Mesenteric fat pad (tissue), 1 donor: ENCODE measurements around the gene TMEM239. TPM values are rescaled to one million over a fixed set of nuclear protein-coding genes. Genes with fewer than 3 reads are reported as not detected.
"Not testable (repeated sequence)": the region's sequence is repeated elsewhere in the genome, so short reads cannot be mapped to it uniquely, and the experiment has no call there.

Experiments used
- DNase-seq: peaks from one replicate; pipeline ENCODE4 v3.0.0-alpha.2; 2020; ENCODE audit warnings: low spot score
- total RNA-seq: library from RNA; stranded (reverse); fragmentation: NEBNext Ultra II Directional; extraction: Animal tissue kit (Norgen Biotek cat#: 25700); gene quantifications from one replicate; pipeline ENCODE4 v1.2.1, GENCODE V29; 2021
- donor health status: DM: yes; HTN: yes; CAD: no.

The TMEM239 gene
- total RNA-seq, 1 donor from 2014 or later: 0.10 TPM

DNA sequence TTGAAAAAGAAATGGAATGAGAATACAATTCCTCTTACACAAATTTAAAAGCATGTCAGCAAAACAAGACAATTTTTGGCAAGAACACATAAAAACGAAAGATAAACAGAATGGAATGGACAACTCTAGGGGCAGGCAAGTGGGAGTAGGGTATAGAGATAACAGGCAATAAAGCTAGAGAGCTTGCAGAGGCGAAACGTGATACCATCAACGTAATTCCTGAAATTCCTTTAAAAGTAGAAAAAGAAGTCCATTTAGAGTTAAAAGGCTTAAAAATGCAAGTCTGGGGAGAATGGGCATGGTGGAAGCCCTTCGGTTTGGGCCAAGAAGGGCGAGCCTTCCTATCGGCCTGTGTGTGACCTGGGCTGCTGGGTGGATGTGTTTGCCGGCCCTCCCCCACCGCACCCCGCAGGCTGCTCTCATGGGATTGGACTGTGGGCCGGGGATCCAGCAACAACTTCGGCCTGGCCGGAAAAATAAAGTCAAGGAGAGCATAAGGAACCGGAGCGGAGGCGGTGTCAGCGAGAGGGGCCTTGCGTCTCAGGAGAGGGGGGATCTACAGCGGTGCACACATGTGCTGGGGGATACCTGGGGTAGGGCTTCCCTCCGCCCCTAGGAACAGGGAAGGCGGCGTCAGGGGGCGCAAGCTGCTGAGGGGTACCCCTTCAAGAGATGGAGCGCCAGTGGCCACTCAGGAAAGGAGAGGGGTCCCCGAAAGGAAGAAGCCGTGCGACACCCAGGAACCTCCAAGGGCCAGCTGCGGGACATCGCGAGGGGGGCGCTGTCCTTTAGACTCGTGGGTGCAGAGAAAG is 4.1 kb downstream of the TMEM239 start:
- no peak for DNase-seq

DNA sequence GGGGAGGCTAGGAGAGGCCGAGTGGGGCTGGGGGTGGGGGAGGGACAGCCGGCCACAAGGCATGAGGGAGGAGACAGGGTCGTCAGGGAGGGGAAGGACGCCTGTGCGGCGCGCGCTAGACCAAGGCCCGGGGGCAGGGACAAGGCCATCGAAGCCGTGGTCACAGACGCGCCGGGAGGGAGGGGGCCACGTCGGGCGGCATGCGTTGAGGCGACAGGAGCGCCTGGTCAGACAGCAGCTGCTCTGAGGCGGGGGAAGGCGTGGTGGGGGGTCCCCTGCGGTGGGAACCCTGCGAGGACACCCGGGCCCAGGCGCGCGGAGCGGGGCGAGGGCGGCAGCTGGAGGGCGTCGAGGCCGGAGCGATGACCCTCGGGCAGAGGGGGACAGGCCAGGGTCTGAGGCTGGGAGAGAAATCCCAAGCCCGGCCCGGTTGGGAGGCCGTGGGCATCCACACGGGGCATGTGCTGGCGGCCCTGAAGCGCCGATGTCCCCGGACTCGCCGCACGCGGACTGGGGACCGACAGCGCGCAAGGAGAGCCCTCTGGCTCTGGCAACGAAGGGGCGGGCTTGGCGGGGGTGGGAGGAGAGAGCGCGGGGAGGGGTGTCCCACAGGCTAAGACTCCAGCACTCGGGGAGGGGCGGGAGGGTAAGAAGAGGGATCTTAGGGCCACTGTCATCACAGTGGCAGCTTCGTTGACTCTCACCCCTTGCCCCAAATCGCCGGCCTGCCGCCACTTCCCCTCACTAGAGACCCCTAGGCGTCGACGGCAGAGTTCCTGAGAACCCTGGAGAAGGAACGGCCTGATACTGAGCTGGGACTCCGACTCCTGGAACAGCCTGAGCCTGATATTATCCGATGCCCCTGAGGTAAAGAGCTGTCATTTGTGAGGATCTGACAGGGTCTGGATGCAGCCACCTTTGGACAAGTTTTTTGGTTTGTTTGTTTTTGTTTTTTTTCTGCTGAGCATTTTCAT is 5.0 kb downstream of the TMEM239 start:
- no peak for DNase-seq

DNA sequence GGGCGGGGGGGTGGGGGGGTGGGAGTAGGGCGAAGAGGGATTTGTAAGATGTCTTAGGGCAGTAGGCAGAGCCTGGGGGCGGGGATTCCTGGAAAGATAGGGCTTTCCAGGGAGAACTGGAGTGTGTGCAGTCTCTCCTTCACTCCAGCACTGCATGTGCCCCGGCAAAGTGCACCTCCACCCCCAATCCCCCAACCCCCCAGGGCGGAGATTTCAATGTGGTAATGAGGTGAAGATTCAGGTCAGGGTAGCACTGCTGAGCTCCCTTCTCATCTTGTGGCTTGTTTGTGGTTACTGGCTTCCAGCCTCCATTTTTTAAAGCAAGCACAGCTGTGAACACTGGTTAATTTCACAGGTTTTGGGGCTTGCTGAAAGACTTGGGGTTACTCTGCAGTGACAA is 5.9 kb downstream of the TMEM239 start:
- DNase-seq: no peak

DNA sequence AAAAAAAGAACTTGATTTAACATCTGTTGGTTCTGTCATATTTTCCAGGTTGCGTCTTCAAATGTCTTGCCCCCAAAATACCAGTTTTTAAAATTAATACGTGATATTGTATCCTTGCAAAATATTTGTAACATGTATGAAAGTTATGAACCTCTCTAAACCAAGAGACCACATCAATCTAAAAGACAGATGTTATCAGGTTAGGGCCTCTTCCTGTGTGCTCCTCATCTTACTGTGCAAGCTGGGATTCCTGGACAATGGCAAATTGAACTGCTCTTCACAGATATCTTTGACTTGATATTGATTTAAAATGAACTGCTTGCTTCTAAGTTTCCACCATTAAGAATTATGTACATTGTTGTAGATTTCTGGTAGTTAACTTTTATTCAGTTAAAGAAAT is 9.6 kb downstream of the TMEM239 start:
- DNase-seq: no peak

DNA sequence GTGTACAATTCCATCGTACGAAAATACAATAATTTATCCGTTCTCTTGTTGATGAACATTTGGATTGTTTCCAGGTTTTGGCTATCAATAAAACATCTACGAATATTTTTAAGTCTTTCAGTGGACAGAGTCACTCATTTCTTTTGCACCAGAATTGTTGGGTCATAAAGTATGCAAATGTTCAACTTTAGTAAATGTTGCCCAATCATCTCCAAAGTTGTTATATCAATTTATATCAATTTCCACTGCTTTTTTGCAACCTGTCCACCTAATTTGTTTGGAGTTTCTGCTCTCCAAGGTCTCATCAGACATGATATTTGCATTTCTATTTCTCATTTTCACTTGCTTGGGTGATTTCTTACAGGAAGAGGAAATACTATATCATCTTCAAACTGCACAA is 10.5 kb downstream of the TMEM239 start:
- no peak for DNase-seq

DNA sequence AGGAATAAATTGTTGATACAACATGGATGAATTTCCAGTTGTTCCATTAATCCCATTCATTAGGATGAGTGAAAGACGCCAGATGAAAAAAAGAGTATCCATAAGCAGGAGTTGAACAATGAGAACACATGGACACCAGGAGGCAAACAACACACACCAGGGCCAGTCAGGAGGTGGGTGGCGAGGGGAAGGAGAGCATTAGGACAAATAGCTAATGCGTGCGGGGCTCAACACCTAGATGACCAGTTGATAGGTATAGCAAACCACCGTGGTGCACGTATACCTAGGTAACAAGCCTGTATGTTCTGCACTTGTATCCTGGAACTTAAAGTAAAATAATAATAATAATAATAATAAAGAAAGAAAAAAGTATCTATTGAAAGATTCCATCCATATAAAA is 13.2 kb downstream of the TMEM239 start:
- DNase-seq: peak; percentile 55

DNA sequence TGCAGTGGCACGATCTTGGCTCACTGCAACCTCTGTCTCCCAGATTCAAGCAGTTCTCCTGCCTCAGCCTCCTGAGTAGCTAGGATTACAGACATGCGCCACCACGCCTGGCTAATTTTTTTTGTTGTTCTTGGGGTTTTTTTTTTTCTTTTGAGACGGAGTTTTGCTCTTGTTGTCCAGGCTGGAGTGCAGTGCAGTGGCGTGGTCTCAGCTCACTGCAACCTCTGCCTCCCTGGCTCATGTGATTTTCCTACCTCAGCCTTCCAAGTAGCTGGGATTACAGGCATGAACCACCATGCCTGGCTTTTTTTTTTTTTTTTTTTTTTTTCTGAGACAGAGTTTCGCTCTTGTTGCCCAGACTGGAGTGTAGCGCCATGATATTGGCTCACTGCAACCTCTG is 15.0 kb downstream of the TMEM239 start:
- DNase-seq: not testable (repeated sequence)

DNA sequence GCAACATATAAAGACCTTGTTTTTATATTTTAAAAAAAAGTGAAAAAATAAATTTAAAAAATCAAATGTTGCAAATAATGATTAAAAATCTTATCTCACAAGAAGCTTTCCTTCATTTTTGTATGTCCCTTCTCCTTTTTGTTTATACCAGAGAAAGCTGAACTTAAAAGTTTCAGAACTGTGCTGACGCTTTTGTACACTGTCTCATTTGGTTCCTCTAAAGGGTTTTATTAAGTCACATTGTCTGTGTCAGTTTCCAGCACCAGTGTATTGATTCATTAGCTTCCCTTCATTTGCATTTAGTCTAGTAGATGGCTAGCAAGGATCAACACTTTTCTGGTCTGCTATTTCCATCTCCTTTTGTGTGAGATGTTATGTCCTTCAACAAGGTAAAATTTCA is 17.6 kb downstream of the TMEM239 start:
- DNase-seq: no peak

DNA sequence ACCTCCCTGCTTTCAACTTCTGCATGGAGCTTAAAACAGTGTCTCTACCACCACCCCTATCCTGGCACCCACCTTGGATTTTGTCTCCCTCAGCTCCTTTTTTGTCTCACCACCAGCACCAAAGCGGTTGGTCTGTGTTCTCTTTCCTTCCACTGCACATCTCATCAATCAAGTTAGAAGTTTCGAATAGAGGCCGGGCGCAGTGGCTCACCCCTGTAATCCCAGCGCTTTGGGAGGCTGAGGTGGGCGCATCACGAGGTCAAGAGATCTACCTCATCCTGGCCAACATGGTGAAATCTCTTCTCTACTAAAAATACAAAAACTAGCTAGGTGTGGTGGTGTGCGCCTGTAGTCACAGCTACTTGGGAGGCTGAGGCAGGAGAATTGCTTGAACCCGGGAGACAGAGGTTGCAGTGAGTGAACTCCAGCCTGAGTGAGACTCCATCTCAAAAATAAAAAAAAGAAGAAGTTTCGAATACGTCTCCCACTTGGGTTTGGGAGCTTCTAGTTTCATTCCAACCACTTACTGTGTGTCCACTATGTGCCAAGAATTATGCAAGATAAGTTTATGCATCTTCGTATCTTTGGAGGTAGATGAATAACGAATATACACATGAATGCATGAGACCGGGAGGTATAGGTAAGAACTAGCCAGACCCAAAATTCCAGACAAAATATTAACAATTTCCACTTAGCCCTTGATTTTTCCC is 18.4 kb downstream of the TMEM239 start:
- DNase-seq: no peak

DNA sequence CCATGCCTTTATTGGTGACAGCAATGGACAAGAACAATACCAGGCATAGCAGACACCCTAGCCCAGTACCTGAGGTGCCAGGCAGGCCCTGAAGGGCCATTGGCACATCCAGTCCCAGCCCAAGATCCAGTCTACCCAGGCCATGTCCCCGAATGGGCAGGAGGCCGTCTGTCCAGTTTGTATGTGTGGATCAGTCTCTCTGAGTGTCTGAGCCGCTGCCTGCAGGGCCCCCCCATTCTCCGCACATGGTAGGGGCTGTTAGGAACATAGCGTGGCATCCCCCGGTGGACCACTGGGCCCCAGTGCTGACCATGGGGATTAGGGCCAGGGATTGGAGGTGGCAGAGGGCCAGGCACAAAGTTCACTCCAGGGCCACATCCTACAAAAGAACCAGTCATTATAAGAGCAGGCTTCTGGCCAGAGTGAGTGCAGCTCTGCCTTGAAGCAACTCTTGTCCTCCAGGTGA is 19.2 kb downstream of the TMEM239 start:
- DNase-seq: no peak

DNA sequence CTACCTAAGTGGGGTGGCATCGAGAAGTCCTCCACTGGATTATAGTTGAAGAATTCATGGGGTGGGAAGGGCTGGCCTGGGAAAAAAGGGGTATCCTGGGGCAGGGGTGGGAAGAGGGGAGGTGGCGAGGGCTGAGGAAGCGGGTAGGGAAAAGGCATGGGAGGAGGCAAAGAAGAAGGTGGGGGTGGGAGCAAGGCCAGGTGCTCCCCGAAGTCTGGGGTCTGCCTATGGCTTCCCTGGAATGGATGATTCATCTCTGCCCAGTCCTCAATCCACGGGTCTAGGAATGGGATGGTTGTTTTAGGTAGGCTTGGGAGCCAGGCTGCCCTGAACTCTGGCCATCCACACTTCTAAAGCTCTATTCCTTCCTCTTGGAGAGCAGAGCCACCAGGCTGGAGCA is 19.9 kb downstream of the TMEM239 start:
- no peak for DNase-seq

DNA sequence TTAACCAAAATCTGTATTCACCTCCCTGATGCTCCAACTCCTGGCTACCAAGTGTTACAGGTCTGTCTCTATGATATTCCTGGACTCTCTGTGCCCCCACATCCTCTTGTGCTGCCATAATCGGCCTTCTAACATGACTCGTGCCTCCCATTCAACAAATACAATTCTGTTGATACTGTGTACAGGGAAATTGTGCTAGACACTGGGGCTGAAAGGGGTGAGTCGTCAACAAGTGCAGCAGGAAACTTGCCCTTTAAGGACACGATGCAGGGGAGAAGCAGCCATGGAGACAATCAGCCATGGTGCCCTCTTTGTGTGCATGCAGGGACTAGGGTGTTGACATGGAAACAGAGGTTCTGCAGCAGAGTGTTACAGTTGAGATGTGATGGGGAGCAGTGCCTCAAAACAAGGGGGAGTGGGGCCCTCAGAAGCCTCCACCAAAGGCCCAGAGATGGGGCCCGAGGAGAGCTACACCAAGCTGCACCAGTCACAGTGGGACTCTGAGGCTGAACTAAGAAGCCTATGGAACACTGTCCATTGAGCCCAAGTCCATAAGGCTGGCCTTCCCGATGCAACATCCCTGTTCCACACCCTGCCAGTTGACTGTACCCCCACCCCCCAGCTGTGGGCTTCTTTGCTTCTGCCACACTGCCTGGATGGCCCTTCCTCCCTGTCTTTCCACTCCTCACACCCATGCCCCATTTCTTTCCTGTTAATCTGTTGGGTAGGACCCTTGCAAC is 21.2 kb downstream of the TMEM239 start:
- DNase-seq: no peak

DNA sequence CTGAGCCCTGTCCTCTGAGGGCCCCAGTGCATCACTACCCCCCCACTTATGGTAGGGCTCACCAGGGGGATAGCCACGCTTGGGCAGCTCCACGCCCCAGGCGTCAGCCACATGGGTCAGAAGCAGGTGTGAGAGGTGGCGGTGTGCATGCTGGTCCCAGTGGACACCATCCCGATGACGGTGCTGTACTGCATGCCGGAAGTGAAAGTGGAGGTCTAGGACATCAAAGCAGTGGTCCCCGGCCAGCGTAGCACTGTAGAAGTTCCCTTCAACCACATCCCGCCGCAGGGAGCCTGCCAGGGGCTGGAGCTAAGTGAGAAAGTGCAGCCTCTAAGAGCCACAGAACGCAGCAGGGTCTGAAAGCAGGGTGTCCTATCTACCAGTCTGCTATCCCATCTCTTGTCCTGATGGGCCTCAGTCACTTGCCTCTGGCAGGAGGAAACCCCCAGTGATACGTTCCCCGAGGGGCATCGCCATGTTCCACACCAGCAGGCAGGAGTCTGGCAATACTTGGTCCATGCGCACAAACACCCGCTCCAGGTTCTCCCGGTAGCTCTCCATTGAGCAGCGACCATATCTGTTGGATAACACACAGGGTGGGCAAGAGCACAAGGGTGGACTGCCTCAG is 22.1 kb downstream of the TMEM239 start:
- DNase-seq: no peak

DNA sequence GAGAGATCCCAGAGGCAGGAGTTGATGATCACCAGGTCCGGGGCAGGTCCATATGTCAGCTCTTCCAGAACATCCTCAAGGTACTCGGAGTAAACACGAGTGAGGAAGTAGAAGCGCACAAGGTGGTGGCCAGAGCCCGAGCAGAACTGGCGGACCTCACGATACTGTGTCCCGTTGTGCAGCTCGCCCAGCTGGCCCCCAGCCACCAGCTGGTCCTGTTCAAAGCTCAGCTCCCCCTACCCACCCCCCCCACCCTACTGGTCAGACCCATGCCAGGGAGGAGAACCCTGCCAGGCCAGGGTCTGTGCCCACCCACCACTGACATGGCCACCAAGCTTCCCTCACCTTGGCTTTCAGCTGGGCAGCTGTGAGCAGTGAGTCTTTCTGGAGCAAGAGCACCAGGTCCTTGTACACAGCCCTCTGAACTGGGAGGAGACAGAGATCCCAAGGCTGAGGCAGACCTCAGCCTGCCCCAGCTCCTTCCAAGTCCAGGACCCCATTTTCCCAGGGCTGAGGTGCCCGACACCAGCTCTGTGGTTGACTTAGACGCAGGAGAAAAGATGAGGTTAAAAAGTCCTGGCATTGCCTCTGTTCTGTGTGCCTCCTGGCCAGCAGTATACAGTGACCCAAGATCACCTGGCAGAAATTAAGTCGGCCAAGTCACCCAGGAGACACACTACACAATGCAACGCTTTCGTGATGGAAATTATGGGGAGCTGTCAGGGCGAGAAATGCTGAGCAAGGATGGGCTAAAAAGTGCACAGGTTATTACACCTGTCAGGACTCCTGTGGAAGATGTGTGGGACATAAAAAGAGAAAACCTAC is 22.9 kb downstream of the TMEM239 start:
- peak; percentile 57 for DNase-seq

DNA sequence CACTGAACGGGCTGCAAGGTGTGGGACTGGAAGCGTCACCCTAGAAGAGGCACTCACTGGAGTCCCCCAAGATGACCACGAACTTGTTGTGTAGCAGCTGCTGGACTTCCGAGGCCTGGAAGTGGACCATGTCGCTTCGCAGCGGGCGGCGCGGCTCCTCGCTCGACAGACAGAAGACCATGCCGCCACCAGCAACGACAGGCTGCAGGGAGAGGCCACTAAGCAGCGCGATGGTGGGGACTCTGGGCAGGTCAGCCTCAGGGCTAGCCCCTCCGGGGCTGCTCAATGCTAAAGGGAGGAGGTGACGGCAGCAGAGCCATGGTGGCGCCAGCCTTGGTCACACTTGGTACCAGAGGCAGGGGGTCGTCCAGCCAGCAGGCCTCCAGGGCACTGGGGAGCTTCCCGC is 23.6 kb downstream of the TMEM239 start:
- DNase-seq: no peak

DNA sequence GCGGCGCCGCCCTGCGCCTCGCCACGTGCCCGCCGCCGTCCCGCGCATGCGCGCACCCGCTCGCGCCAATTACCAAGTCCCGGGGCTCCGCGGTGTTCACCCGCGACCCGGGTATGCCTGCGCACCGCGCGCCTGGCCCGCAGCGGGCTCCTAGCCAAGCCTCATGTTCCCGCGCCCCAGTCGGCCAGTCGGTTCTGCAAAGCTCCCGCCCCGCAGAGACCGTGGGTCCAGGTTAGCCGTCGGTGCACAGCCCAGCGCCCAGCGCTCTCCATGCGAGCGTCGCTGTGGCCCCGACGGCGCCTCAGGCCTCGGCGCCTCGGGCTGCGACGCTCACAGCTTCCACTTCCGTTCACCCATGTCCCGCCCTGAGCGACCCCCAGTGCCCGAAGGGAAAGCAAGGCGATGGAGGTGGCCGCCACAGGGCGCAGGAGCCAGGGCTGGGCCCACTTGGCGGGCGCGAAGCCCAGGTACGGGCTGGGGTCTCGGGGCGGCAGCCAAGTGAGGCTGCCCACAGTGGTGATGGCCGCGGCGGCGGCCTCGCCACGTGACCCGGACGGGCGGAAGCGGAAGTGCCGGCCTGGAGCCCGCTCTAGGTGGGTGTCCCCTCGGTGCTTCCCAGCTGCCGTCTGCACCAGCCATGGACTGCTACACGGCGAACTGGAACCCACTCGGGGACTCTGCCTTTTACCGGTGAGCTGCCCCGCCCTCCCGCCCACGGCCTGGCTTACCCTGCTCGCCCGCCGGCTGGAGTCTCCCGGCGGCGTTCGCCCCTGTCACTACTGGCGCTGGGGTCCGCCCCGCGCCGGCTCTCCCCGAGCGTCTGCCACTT is 24.2 kb downstream of the TMEM239 start, which contains the start of the genes PCED1A and VPS16:
Gene PCED1A (minus strand): TSS at position 518 of the 829 bp plus-strand sequence. CDS start 743 bp downstream, outside the sequence.
Gene VPS16 (plus strand): TSS at position 608 of the 829 bp plus-strand sequence. CDS start 30 bp downstream, at position 638.
- peak; percentile 96 for DNase-seq

DNA sequence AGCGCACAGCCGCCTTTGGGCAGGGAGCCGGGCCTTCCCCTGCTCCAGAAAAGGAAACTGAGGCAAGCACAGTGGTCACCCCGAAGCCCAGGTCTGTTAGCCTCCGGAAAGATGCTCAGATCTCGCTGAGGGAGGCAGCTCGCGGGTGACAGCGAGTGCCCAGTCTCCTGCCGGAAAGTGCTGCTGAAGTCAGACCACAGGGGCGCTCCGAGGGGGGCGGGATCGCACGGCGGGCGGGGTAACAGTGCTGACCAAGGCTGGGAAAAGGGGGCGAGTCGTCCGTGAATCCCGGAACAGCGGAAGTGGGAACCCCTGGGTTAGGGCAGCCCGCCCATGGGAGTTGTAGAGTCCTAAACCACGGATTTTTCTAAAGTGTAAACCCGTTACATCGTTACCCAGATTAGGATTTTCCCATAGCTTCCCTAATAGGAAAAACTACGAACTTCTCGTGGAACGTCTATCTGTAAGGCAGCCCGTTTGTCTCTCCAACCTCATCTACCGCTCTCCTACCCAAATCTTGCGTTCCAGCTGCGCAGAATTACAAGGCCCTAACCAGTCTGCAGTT is 24.9 kb downstream of the TMEM239 start:
- DNase-seq: peak; percentile 92

DNA sequence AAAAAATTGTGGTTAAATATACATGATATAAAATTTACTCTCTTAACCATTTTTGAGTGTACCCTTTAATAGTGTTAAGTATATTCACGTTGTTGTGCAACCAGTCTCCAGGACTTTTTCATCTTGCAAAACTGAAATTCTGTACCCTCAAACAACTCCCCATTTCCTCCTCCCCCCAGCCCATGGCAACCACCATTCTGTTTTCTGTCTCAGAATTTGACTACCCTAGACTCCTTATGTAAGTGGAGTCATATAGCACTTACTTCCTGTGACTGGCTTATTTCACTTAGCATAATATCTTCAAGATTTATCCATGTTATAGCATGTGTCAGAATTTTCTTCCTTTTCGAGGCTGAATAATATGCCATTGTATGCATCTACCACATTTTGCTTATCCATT is 29.4 kb downstream of the TMEM239 start:
- no peak for DNase-seq
